AML-193 (cell line): Measurements from ENCODE around the gene SPINK6.

ENCODE experiments used
- DNase-seq, 2 experiments: peaks; one replicate each; lab custom pipeline; 2025; lab: John Stamatoyannopoulos, UW

Gene SPINK6

GRCh38 chr5:148224117-148224742 is 21.4 kb downstream of the SPINK6 start:
- no peak for DNase-seq

- DNase-seq = no peak
Observed at GRCh38 chr5:148228392-148228984, 25.6 kb downstream of the SPINK6 start.

GRCh38 chr5:148229840-148230239 is 27.0 kb downstream of the SPINK6 start:
- no peak for DNase-seq

- no peak for DNase-seq
Observed at GRCh38 chr5:148230240-148230639, 27.4 kb downstream of the SPINK6 start.

- DNase-seq = no peak
Observed at GRCh38 chr5:148237785-148238417, 35.1 kb downstream of the SPINK6 start.

GRCh38 chr5:148238418-148238794 is 35.6 kb downstream of the SPINK6 start, which contains the start of gene MARCOL:
TSS of gene MARCOL (plus strand) at chr5:148238525. CDS start at chr5:148238598, 73 bp downstream.
- no peak for DNase-seq

- DNase-seq = no peak
Observed at GRCh38 chr5:148248894-148249293, 46.1 kb downstream of the SPINK6 start.

GRCh38 chr5:148255456-148255855 is 52.6 kb downstream of the SPINK6 start:
- no peak for DNase-seq

- no peak for DNase-seq
Observed at GRCh38 chr5:148259288-148259687, 56.4 kb downstream of the SPINK6 start.

- no peak for DNase-seq
Observed at GRCh38 chr5:148261221-148261620, 58.4 kb downstream of the SPINK6 start.
